ENCODE results near the gene LANCL3. TPM values are rescaled to one million over a fixed set of nuclear protein-coding genes. Genes with fewer than 3 reads are reported as not detected.
"Not testable (repeated sequence)": the region's sequence is repeated elsewhere in the genome, so short reads cannot be mapped to it uniquely, and the experiment has no call there.

The LANCL3 gene
- total RNA-seq, 2 experiments from 2014 or later: 0.18 to 0.21 TPM

DNA sequence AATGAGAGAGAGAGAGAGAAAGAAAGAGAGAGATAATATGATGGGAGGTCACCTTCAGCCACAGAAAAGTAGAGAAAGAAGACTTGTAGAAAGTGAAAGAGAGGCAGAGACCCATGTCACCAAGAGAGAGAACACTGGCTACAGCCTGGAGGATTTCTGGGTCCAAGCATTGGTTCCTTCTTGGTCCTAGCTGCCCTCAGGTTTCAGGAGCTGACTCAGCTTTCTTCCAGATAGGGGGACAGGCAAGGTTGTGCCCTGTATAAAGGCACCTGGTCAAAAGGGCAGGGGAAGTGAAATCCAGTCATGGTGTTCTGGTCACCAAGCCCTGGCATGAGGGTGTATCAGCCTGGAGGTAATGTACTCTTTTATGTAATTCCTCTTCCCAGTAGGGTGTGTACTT, 66.6 kb downstream of the LANCL3 start:
- intact Hi-C loops (cut with DNase I, micrococcal nuclease): no loop called here
- no peak overlapping the region for H3K4me3 Mint-ChIP-seq
- DNase-seq (no peak), ATAC-seq (no peak)
- ChIA-PET POLR2A (no interaction called here), CTCF (no interaction called here)
- H3K9me3 Mint-ChIP-seq (ENCODE audit: low read depth): no peaks in the 10 kb centered on the region
- H3K36me3 Mint-ChIP-seq (ENCODE audit: low read depth): no peaks in the 10 kb centered on the region
- H3K27me3 Mint-ChIP-seq: no peaks in the 10 kb centered on the region
- no peaks in the 10 kb centered on the region for H3K4me1 Mint-ChIP-seq
- H3K27ac Mint-ChIP-seq: no peak overlapping the region

DNA sequence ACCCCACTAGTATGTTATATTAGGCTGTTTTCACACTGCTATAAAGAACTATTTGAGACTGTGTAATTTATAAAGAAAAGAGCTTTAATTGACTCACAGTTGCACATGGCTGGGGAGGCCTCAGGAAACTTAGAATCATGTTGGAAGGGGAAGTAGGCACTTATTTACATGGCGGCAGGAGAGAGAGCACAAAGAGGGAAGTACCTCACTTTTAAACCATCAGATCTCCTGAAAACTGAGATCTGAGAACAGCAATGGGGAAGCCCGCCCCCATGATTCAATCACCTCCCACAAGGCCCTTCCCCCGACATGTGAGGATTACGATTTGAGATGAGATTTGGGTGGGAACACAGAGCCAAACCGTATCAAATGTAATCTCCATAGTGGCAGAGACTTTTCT, 68.7 kb downstream of the LANCL3 start:
- Mint-ChIP-seq H3K27me3 (no peaks in the 10 kb centered on the region), H3K4me1 (no peaks in the 10 kb centered on the region), H3K27ac (no peak overlapping the region), H3K36me3 (ENCODE audit: low read depth) (no peaks in the 10 kb centered on the region), H3K4me3 (no peak overlapping the region), H3K9me3 (ENCODE audit: low read depth) (no peaks in the 10 kb centered on the region)
- ChIA-PET POLR2A (no interaction called here), CTCF (no interaction called here)
- intact Hi-C loops (cut with DNase I, micrococcal nuclease): no loop called here
- DNase-seq (no peak), ATAC-seq (no peak)

DNA sequence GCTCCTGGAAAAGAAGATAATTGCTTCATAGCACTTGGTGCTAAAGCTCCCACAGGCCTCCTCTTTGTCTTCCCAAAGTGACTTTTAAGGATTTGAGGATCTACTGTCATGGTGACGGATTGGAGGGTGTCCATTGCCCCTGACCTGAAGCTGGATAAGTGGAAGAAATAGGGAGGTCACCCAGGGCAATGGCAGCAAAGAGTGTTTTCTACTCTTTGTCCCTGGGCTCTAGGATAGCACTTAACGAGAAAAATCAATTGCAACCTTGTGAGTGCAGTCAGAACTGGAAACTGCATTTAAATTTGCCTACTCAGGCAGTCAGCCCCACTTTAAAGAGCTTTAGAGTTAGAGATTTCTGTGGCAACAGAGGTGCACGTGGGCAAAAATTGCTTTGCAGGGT, 70.4 kb downstream of the LANCL3 start:
- Mint-ChIP-seq H3K27ac (no peak overlapping the region), H3K4me3 (no peak overlapping the region), H3K9me3 (ENCODE audit: low read depth) (no peaks in the 10 kb centered on the region), H3K27me3 (no peaks in the 10 kb centered on the region), H3K4me1 (no peaks in the 10 kb centered on the region), H3K36me3 (ENCODE audit: low read depth) (no peaks in the 10 kb centered on the region)
- ChIA-PET POLR2A (no interaction called here), CTCF (no interaction called here)
- no peak for ATAC-seq
- intact Hi-C loops (cut with DNase I, micrococcal nuclease): no loop called here
- DNase-seq: no peak

DNA sequence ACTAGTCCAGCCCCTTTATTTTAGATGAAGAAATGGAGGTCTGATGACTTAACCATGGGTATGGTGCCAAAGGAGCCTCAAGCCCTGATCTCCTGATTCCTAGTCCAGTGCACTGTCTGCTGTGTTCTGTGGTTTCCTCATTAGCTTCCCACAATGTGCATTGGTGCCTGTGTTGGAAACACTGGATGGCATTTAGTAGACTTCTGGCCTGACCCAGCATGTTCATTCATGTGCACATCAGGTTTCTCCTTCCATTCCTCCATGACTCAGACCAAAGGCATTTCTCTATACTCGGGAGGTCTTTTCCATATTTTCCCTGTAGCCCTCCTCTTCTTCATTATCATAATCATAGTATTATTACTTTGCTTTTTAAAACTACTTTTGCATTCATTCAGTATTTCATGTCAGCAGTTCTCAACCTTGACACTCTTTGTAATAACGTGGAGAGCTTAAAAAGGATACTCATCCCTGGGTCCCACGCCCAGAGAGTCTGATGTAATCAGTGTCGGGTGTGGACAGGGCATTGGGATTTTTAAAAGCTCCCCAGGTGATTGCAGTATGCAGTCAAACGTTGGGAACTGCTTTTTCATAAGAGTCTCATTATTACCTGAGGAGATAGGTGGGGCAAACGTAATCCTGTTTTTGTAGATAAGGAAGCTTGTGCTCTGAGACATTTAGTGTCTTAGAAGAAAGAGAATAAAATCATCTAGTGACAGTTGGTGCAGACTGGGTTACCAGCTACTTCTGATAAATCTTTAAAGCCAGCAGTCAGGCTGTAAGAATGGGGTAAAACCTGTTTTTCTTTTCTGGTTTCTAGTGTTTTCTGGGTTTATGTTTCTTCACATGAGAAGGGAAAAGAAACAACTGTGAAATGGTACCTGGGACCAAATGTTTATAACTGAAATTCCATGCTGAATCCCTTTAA, 73.2 kb downstream of the LANCL3 start:
- POLR2A ChIA-PET: no interaction called here
- intact Hi-C loops (cut with DNase I, micrococcal nuclease): no loop called here
- Mint-ChIP-seq H3K36me3 (ENCODE audit: low read depth) (no peaks in the 10 kb centered on the region), H3K9me3 (ENCODE audit: low read depth) (no peaks in the 10 kb centered on the region), H3K27me3 (no peaks in the 10 kb centered on the region), H3K4me3 (no peak overlapping the region), H3K4me1 (no peaks in the 10 kb centered on the region), H3K27ac (no peak overlapping the region)
- no peak for DNase-seq
- no peak for ATAC-seq
- CTCF ChIA-PET: no interaction called here

DNA sequence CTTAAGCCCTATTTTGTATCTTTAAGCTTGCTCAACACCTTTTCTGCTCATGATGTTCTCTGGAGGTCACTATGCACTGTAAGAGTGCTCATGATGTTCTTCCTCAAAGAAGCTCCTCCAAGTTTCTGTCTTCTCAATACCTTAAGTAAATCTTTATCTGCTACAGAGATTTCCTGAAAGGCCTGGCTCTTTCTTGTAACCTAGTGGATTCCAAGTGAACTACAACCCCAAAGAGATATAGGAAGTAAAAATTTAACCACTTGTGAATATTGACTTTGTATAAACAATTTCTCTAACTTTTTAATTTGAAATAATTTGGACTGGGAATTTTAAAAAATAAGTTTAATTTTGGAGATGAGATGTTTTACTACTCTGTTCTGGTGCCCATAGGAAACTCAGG, 74.8 kb downstream of the LANCL3 start:
- Mint-ChIP-seq H3K27ac (no peak overlapping the region), H3K36me3 (ENCODE audit: low read depth) (no peaks in the 10 kb centered on the region), H3K27me3 (no peaks in the 10 kb centered on the region), H3K4me3 (no peak overlapping the region), H3K4me1 (no peaks in the 10 kb centered on the region), H3K9me3 (ENCODE audit: low read depth) (no peaks in the 10 kb centered on the region)
- intact Hi-C loops (cut with DNase I, micrococcal nuclease): no loop called here
- ATAC-seq (no peak), DNase-seq (no peak)
- ChIA-PET POLR2A (no interaction called here), CTCF (no interaction called here)

DNA sequence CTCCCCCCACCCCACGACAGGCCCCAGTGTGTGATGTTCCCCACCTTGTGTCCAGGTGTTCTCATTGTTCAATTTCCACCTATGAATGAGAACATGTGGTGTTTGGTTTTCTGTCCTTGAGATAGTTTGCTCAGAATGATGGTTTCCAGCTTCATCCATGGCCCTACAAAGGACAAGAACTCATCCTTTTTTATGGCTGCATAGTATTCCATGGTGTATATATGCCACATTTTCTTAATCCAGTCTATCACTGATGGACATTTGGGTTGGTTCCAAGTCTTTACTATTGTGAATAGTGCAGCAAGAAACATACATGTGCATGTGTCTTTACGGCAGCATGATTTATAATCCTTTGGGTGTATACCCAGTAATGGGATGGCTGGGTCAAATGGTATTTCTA, 79.4 kb downstream of the LANCL3 start:
- H3K4me1 Mint-ChIP-seq; DNase-seq; ATAC-seq; intact Hi-C loops (cut with DNase I, micrococcal nuclease); H3K9me3 Mint-ChIP-seq (ENCODE audit: low read depth); H3K27ac Mint-ChIP-seq; CTCF ChIA-PET; H3K36me3 Mint-ChIP-seq (ENCODE audit: low read depth); H3K27me3 Mint-ChIP-seq; POLR2A ChIA-PET; H3K4me3 Mint-ChIP-seq: not testable (repeated sequence)

DNA sequence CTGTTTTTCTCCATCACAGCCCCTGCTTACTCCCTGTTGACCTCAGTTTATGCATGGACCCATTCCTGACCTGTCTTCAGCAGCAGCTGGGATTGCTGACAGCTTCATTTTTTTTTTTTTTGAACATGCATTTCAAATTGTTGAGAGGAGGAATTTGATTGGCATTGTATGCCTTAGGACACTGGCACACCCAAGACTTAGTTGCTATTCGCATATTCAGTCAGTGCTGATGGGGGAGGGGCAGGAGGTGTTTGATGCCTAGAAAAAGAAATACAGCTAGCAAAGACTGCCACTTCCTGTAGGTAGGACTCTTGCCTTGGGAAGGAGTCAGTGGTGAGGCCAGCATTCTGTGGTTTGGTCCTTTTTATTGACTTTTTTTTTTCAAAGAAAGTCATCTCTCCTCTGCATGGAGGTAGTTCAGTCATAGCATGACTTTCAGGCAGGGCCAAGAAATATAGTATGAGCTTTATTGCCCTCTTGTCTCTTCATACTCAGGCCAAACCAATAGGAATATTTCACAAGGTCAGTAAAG, 80.5 kb downstream of the LANCL3 start:
- Mint-ChIP-seq H3K4me1 (no peaks in the 10 kb centered on the region), H3K27ac (no peak overlapping the region), H3K36me3 (ENCODE audit: low read depth) (no peaks in the 10 kb centered on the region), H3K9me3 (ENCODE audit: low read depth) (no peaks in the 10 kb centered on the region), H3K27me3 (no peaks in the 10 kb centered on the region), H3K4me3 (no peak overlapping the region)
- intact Hi-C loops (cut with DNase I, micrococcal nuclease): no loop called here
- ChIA-PET POLR2A (no interaction called here), CTCF (no interaction called here)
- ATAC-seq (no peak), DNase-seq (peak; percentile 13)

DNA sequence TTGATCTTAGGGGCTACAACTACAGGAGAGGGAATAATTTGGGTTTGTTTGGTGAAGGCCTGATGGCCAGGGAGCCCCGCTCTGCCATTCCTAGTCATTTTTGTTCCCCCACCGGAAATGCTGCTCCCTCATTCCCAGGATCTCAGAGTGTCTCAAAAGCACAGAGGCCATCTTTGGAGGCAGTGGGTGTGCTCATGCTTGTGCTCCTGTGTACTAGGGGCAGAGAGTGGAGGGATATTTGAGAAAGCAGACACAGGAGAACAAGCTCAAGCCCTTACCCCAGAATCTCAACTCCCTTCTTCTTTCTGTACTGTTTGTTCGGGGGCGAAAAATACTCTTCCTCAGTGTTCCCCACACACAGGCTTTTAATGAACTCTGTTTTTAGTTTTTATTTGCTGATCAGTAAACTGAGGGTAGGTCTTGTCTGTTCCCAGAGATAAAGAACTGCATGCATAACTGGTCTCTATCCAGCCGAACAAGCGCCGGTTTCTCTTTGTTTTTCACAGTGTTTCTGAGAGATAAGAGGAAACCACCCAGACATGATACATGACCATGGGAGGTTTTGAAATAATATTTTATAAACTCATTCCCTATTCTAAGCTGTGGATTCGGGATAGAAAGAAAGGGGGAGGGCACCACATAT, 81.2 kb downstream of the LANCL3 start:
- DNase-seq: no peak
- Mint-ChIP-seq H3K27ac (no peak overlapping the region), H3K4me3 (no peak overlapping the region), H3K4me1 (no peaks in the 10 kb centered on the region), H3K9me3 (ENCODE audit: low read depth) (no peaks in the 10 kb centered on the region), H3K27me3 (no peaks in the 10 kb centered on the region), H3K36me3 (ENCODE audit: low read depth) (no peaks in the 10 kb centered on the region)
- intact Hi-C loops (cut with DNase I, micrococcal nuclease): no loop called here
- CTCF ChIA-PET: no interaction called here
- no peak for ATAC-seq
- POLR2A ChIA-PET: no interaction called here

DNA sequence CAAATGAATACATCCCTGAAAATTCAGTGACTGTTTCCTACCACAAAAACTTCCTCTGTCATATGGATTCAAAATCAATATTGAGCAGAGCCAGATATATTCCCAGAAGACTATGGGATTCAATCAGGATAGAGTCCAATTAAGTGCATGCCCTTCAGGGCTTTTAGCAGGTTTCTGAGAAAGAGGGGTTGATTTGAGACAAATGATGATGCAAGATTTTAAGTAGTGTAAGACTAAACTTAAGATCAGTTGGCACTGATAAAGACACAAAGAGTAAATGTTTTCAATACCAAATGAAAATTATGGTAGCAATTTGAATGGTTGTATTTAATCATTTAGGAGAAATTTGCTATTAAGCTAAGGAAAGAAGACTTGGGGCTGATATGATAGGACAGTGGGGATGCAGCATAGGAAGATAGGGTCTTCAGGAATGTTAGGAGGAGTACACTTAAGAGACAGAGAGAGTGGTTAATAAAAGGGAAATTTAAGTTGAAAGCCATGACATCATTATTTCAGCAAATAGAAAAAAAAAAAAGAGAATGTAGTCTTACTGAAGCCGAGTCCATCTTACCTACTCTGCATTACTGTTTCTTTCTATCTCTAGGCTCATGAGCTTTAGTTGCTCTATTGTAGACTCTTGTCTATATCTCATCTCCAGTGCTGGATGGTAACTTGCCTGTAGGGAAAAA, 82.1 kb downstream of the LANCL3 start:
- intact Hi-C loops (cut with DNase I, micrococcal nuclease): no loop called here
- POLR2A ChIA-PET: no interaction called here

DNA sequence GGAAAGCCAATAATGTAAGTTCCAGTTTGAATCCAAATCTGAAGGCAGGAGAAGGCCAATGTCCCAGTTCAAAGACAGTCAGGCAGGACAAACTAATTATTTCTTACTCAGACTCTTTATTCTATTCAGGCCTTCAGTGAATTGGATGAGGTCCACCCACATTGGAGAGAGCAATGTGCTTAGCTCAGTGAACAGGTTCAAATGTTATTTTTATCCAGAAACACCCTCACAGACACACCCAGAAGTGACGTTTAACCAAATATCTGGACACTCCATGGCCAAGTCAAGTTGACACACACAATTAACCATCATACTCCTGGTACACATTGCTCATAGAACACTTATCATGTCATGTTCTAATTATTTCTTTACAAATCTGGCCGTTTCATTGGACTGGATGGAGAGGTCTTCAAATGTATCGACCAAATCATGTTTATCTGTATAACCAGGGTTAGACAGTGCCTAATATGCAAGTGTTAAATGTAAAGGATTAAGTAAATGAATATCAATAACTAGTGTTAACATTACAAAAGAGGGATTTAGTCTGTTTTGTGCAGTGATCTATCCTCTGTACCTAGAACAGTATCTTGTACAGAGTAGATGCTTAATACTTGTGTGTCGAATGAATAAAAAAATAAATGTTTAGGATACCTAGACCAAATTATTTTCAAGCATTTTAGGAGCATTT, 87.0 kb downstream of the LANCL3 start:
- Mint-ChIP-seq H3K4me1 (no peaks in the 10 kb centered on the region), H3K4me3 (no peak overlapping the region), H3K27me3 (no peaks in the 10 kb centered on the region), H3K9me3 (ENCODE audit: low read depth) (no peaks in the 10 kb centered on the region), H3K36me3 (ENCODE audit: low read depth) (no peaks in the 10 kb centered on the region), H3K27ac (no peak overlapping the region)
- CTCF ChIA-PET: no interaction called here
- ATAC-seq: no peak
- POLR2A ChIA-PET: no interaction called here
- DNase-seq: no peak
- intact Hi-C loops (cut with DNase I, micrococcal nuclease): no loop called here

More for the DNA sequence above, 82.1 kb downstream of the LANCL3 start:
- ATAC-seq (no peak), DNase-seq (no peak)
- CTCF ChIA-PET: no interaction called here
- H3K27ac Mint-ChIP-seq: no peak overlapping the region
- H3K36me3 Mint-ChIP-seq (ENCODE audit: low read depth): no peaks in the 10 kb centered on the region
- H3K4me3 Mint-ChIP-seq: no peak overlapping the region
- no peaks in the 10 kb centered on the region for H3K4me1 Mint-ChIP-seq
- H3K27me3 Mint-ChIP-seq: no peaks in the 10 kb centered on the region
- no peaks in the 10 kb centered on the region for H3K9me3 Mint-ChIP-seq (ENCODE audit: low read depth)

DNA sequence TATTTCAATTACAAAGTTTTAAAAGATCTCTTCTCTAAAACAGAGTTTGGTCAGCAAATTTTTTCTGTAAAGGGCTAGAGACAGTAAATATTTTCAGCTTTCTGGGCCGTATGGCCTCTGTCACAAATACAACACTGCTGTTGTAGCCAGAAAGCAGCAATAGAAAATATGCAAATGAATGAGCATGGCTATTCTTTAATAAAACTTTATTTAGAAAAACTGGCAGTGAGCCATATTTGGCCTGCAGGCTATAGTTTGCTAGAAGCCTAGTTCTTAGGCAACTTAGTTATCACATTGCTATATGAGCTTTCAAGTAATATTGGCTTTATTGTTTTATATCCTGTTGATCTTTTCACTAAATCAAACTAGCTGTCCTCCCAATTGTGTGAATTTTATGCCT, 87.6 kb downstream of the LANCL3 start:
- intact Hi-C loops (cut with DNase I, micrococcal nuclease): no loop called here
- Mint-ChIP-seq H3K4me3 (no peak overlapping the region), H3K9me3 (ENCODE audit: low read depth) (no peaks in the 10 kb centered on the region), H3K27me3 (no peaks in the 10 kb centered on the region), H3K36me3 (ENCODE audit: low read depth) (no peaks in the 10 kb centered on the region), H3K27ac (no peak overlapping the region), H3K4me1 (no peaks in the 10 kb centered on the region)
- ChIA-PET CTCF (no interaction called here), POLR2A (no interaction called here)
- no peak for DNase-seq
- no peak for ATAC-seq

All from activated CD4-positive, alpha-beta T cell treated with anti-CD3 and anti-CD28 coated beads for 36 hours (primary cell).